Measurements from ENCODE around the gene EPB41L1.

EPB41L1 gene

GRCh38 chr20:36213362-36213761, 58.8 kb downstream of the EPB41L1 start:
- Mint-ChIP-seq H3K4me1 (peaks cover 9% of the 10 kb centered on the region), H3K27me3 (ENCODE audit: low read depth) (peaks cover 3% of the 10 kb centered on the region), H3K36me3 (ENCODE audit: low read depth) (peaks cover 33% of the 10 kb centered on the region), H3K9me3 (no peaks in the 10 kb centered on the region), H3K4me3 (no peak overlapping the region), H3K27ac (no peak overlapping the region)
- no peak for TF ChIP-seq CTCF (IDR thresholded peaks at IDR 0.05; ENCODE audit: unreplicated experiment in 3 of 3)

GRCh38 chr20:36214684-36215256, 60.2 kb downstream of the EPB41L1 start:
- TF ChIP-seq CTCF (IDR thresholded peaks at IDR 0.05; ENCODE audit: unreplicated experiment in 3 of 3): peak; percentile 43 to 56 (median 53)
- Mint-ChIP-seq H3K4me1 (peaks cover 9% of the 10 kb centered on the region), H3K27me3 (ENCODE audit: low read depth) (peaks cover 3% of the 10 kb centered on the region), H3K27ac (no peak overlapping the region), H3K4me3 (no peak overlapping the region), H3K9me3 (no peaks in the 10 kb centered on the region), H3K36me3 (ENCODE audit: low read depth) (peaks cover 26% of the 10 kb centered on the region)

GRCh38 chr20:36215778-36216177, 61.2 kb downstream of the EPB41L1 start:
- no peak overlapping the region for H3K27ac Mint-ChIP-seq
- no peaks in the 10 kb centered on the region for H3K9me3 Mint-ChIP-seq
- H3K4me1 Mint-ChIP-seq: no peaks in the 10 kb centered on the region
- no peak for TF ChIP-seq CTCF (IDR thresholded peaks at IDR 0.05; ENCODE audit: unreplicated experiment in 3 of 3)
- H3K4me3 Mint-ChIP-seq: no peak overlapping the region
- peaks cover 26% of the 10 kb centered on the region for H3K36me3 Mint-ChIP-seq (ENCODE audit: low read depth)
- peaks cover 3% of the 10 kb centered on the region for H3K27me3 Mint-ChIP-seq (ENCODE audit: low read depth)

GRCh38 chr20:36216314-36217025, 61.9 kb downstream of the EPB41L1 start:
- no peaks in the 10 kb centered on the region for H3K9me3 Mint-ChIP-seq
- no peak overlapping the region for H3K4me3 Mint-ChIP-seq
- peaks cover 3% of the 10 kb centered on the region for H3K27me3 Mint-ChIP-seq (ENCODE audit: low read depth)

GRCh38 chr20:36217226-36217625, 62.7 kb downstream of the EPB41L1 start:
- Mint-ChIP-seq H3K36me3 (ENCODE audit: low read depth) (peaks cover 37% of the 10 kb centered on the region), H3K4me1 (no peaks in the 10 kb centered on the region), H3K27me3 (ENCODE audit: low read depth) (peaks cover 2% of the 10 kb centered on the region), H3K27ac (no peak overlapping the region), H3K4me3 (no peak overlapping the region), H3K9me3 (no peaks in the 10 kb centered on the region)
- TF ChIP-seq CTCF (IDR thresholded peaks at IDR 0.05; ENCODE audit: unreplicated experiment in 3 of 3): no peak

More at GRCh38 chr20:36216314-36217025, 61.9 kb downstream of the EPB41L1 start:
- TF ChIP-seq CTCF (IDR thresholded peaks at IDR 0.05; ENCODE audit: unreplicated experiment in 3 of 3): no peak
- Mint-ChIP-seq H3K27ac (no peak overlapping the region), H3K36me3 (ENCODE audit: low read depth) (peaks cover 32% of the 10 kb centered on the region), H3K4me1 (no peaks in the 10 kb centered on the region)

Data from nephron (organoid).